ENCODE measurements around the gene ACTR1B.

DNA sequence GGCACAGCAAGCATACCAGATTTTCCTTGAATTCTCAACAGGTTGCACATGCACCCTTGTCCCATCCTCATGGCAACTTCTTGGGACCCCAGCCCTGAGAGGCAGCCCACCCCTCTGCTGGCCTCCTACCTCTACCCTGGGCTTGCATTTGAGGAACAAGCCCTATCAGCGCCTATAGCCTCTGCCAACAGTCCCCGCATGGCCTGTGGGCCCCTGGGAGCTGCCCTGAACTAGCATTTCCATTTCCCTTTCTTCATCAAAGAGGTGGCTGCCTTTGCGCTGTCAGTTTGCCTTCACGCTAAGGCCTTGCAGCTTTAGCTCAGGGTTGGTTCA, 44.2 kb upstream of the ACTR1B start:
- TF ChIP-seq, protein P1, sequence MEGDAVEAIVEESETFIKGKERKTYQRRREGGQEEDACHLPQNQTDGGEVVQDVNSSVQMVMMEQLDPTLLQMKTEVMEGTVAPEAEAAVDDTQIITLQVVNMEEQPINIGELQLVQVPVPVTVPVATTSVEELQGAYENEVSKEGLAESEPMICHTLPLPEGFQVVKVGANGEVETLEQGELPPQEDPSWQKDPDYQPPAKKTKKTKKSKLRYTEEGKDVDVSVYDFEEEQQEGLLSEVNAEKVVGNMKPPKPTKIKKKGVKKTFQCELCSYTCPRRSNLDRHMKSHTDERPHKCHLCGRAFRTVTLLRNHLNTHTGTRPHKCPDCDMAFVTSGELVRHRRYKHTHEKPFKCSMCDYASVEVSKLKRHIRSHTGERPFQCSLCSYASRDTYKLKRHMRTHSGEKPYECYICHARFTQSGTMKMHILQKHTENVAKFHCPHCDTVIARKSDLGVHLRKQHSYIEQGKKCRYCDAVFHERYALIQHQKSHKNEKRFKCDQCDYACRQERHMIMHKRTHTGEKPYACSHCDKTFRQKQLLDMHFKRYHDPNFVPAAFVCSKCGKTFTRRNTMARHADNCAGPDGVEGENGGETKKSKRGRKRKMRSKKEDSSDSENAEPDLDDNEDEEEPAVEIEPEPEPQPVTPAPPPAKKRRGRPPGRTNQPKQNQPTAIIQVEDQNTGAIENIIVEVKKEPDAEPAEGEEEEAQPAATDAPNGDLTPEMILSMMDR (IDR thresholded peaks at IDR 0.05): no peak
- no peak for TF ChIP-seq POLR2A (IDR thresholded peaks at IDR 0.05)
